Mononuclear cell (primary cell): ENCODE measurements around the gene MORN3. TPM values are rescaled to one million over a fixed set of nuclear protein-coding genes. Genes with fewer than 3 reads are reported as not detected.
A peak's percentile ranks its signal among the peaks of the same experiment; 100 is the strongest.
"Not testable (repeated sequence)": the region's sequence is repeated elsewhere in the genome, so short reads cannot be mapped to it uniquely, and the experiment has no call there.

Experiments
- H3K27me3 ChIP-seq: 2 replicates; pipeline ENCODE4 v1.6.0; 2011; ENCODE audit warnings: low read length, control low read depth; ENCODE audit not compliant: insufficient read depth
- H3K4me1 ChIP-seq: 2 replicates; pipeline ENCODE4 v1.5.1; 2011; ENCODE audit warnings: mild to moderate bottlenecking, low read length, control low read depth; ENCODE audit not compliant: insufficient read depth
- H3K4me3 ChIP-seq: 2 replicates; pipeline ENCODE4 v1.5.1; 2011; ENCODE audit warnings: mild to moderate bottlenecking, low read length, moderate library complexity
- H3K9me3 ChIP-seq: 2 replicates; pipeline ENCODE4 v1.5.1; 2011; ENCODE audit warnings: low read depth, mild to moderate bottlenecking, control low read depth, low read length
- total RNA-seq: library from RNA; depleted of rRNA; stranded (reverse); fragments of >200 nt; gene quantifications from one replicate; pipeline ENCODE4 v1.2.3, GENCODE V29; 2012

The MORN3 gene, protein sequence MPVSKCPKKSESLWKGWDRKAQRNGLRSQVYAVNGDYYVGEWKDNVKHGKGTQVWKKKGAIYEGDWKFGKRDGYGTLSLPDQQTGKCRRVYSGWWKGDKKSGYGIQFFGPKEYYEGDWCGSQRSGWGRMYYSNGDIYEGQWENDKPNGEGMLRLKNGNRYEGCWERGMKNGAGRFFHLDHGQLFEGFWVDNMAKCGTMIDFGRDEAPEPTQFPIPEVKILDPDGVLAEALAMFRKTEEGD
- 3.6 TPM for total RNA-seq

DNA sequence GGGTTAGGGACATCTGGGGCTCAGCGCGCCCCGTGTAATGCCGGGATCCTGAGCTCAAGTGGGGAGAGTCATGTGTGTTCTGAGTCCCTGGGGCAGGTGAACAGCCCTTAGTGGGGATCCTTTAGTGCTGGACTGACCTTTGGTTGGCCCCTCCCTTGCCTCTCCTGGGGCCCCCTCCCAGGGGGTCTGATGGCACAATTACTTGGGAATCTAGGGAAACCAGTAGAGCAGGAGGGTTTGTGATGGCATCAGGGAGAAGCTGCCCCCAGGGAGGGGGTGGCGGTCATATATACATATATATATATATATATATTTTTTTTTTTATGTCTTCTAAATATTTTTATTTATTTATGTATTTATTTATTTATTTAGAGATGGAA, at the start of gene MORN3:
Gene MORN3, minus strand, starts transcription at position 134 of the 380 bp plus-strand sequence. CDS start 171 bp downstream, outside the sequence.
- Histone ChIP-seq H3K4me3 (no peak within 1 kb of the TSS), H3K4me1 (peaks cover 58% of the 10 kb centered on the region), H3K9me3 (no peaks in the 10 kb centered on the region), H3K27me3 (no peaks in the 10 kb centered on the region)

DNA sequence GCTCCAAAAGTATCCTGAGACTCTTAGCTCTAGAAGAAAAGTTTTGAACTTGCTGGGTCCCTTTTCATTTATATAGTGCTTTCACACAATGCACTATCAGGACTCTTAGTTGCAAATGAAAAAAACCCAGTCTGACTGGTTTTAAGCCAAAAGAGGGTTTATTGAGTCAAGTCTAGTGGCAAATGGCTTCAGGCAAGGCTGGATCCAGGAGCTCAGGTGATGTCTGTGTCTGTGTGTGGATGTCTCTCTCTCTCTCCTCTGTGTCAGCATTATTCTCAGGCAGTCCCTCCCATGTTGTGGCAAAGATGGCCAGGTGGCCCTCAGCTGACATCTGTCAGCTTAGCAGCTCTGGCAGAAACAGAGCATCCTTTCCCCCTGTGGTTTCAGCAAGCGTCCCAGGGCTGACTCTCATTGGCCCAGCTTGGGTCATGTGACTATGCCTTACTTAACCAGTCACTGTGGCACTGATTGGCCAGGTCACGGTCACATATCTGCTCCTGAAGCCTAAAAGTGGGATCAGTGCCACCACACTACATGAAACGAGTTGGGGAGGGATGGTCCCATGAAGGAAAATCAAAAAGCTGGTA, 49.3 kb upstream of the MORN3 start:
- Histone ChIP-seq H3K9me3 (no peaks in the 10 kb centered on the region), H3K27me3 (no peaks in the 10 kb centered on the region), H3K4me1 (peaks cover under 1% of the 10 kb centered on the region), H3K4me3 (no peak overlapping the region)

DNA sequence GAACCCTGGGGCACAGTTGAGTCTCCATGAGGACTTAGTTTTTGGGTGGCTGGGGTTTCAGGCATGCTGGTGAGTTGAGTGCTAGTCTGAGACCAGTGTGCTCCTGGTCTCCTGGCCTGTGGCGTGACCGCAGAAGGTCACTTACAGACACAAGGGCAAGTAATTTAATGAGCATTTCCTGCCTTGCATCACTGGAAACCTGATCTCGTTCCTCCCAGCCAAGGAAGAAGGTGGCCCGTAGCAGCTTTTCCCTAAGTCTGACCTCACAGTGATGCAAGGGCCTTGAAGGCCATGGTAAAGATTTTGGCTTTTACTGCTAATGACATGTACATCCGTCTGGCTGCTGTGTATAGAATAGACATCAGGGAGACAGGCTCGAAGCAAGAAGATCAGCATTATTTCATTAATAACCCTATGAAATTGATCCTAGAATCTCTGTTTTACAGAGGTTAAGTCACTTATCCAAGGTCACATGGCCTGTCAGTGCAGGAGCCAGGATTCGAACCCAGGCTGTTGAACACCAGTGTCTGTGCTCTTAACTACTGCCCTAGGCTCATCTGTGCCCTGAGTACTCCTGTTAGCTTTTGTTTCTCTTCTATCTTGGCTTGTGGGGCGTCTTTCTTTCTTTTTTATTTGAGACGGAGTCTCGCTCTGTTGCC, 47.7 kb upstream of the MORN3 start:
- no peaks in the 10 kb centered on the region for H3K9me3 ChIP-seq
- no peaks in the 10 kb centered on the region for H3K27me3 ChIP-seq
- no peak overlapping the region for H3K4me3 ChIP-seq
- peaks cover 13% of the 10 kb centered on the region for H3K4me1 ChIP-seq

DNA sequence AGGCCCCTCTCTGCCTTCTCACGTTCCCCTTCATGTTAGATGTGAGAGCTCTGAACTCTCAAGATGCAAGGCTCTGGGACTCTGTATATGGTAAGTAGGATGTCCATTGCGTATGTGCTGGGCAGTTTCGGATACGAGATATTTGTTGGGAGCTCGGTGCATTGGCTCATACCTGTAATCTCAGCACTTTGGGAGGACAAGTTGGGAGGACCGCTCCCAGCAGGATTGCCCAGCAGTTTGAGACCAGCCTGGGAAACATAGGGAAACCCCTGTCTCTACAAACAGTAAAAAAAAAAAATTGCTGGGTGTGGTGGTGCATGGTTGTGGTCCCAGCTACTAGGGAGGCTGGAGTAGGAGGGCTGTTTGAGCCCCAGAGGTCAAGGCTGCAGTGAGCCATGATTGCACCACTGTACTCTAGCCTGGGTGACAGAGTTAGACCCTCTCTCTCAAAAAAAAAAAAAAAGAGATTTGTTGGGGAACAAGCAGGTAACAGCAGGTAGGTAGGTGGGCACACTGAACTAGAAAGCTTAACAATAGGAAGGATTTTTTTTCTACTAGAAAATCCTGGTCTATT, 46.5 kb upstream of the MORN3 start:
- no peaks in the 10 kb centered on the region for H3K27me3 ChIP-seq
- peaks cover 24% of the 10 kb centered on the region for H3K4me1 ChIP-seq
- no peak overlapping the region for H3K4me3 ChIP-seq
- no peaks in the 10 kb centered on the region for H3K9me3 ChIP-seq

DNA sequence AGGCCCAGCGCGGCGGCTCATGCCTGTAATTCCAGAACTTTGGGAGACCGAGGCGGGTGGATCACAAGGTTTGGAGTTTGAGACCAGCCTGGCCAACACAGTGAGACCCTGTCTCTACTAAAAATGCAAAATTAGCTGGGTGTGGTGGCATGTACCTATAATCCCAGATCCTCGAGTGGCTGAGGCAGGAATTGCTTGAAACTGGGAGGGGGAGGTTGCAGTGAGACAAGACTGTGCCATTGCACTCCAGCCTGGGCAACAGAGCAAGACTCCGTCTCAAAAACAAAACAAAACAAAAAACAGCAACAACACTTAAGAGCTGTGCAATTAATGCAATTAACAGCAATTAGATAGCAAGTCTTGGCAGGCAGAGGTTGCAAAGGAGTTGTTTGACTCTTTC, 45.6 kb upstream of the MORN3 start:
- peaks cover 24% of the 10 kb centered on the region for H3K4me1 ChIP-seq
- not testable (repeated sequence) for H3K9me3 ChIP-seq, H3K4me3 ChIP-seq, H3K27me3 ChIP-seq

DNA sequence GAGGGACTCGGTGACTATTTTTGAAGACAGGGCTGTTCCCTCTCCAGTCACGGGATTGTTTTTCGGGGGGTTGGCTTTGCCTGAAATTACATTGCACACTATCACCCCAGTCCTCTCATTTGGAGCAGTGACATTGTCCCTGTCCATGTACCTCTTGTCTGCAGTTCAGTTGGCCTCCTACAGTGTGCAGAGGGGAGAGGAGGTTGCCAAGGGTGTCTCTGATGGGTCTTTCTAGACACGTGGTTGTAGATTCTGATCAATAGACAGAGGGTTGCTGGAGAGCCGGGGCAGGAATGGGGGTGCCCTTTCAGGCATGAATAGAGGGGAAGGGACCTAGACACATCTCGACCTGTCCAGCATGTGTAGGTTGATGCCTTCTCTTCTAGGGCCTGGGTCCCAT, 44.3 kb upstream of the MORN3 start:
- no peaks in the 10 kb centered on the region for H3K27me3 ChIP-seq
- H3K4me1 ChIP-seq = peaks cover 24% of the 10 kb centered on the region
- no peaks in the 10 kb centered on the region for H3K9me3 ChIP-seq
- no peak overlapping the region for H3K4me3 ChIP-seq

DNA sequence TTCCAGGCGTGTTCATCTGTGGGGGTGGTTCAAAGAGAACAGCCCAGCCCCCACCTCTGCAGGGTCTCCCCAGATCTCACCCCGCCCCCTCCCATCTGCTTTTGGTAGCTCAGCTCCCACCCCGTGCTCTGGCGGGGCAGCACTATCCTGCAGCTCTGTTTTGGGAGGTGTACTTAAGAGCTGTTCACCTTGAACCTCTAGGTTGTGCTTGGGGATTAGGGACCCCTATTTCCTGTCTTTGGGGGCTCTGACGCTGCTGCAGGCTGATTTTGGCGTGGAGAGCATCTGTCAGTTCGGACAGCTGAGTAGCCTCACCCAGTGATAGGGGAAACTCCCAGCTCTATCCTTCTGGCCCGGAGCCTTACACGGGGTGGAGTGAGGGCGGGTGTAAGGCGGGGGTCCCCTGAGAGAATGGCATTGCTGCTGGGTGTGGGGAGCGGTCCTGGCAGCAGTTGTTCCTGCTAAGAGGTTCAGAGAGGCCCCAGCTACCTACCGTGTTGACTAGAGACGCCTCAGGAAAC, 43.9 kb upstream of the MORN3 start:
- peaks cover 24% of the 10 kb centered on the region for H3K4me1 ChIP-seq
- H3K9me3 ChIP-seq = no peaks in the 10 kb centered on the region
- H3K27me3 ChIP-seq = no peaks in the 10 kb centered on the region
- H3K4me3 ChIP-seq = peak overlapping the region; percentile 86

DNA sequence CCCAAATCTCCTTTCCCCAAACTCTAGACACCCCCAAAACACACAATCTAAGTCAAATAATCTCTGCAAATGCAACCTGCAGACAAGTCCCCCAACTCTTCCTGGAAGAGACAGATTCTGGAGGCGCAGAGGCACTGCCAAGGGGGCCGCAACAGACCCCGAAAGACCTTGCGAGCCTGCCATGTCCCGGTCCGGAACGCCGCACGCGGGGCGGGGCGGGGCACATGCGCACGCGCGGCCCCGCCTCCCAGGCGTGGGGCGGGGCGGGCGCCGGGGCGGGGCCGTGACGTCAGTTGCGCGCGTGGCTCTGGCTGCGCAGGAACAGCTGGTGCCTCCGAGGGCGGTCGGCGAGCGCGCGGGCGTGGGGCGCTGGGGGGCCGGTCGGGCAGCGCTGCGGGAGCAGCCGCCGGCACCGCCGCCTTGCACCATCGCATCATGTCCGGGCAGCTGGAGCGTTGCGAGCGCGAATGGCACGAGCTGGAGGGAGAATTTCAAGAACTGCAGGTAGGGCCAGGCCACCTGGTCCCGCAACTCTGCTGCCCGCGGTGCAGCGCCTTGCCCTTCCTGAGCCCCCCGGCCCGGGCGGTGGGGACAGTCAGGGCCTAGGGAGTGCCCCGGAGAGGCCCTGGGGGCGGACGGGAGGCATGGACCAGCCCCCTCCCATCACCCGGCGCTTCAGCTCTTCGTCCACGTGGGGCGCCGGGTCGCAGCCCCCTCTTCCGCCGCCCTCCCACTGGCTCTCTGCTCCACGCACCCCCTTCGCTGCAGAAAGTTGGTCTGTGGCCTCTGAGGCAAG, 43.2 kb upstream of the MORN3 start, which contains the start of gene TMEM120B:
Gene TMEM120B, plus strand, starts transcription at position 292 of the 796 bp plus-strand sequence. Its CDS starts 144 bp downstream, at position 436.
- H3K27me3 ChIP-seq = no peaks in the 10 kb centered on the region
- H3K4me3 ChIP-seq = peak within 1 kb of the TSS; percentile 86
- H3K9me3 ChIP-seq = no peaks in the 10 kb centered on the region
- H3K4me1 ChIP-seq = peaks cover 24% of the 10 kb centered on the region

DNA sequence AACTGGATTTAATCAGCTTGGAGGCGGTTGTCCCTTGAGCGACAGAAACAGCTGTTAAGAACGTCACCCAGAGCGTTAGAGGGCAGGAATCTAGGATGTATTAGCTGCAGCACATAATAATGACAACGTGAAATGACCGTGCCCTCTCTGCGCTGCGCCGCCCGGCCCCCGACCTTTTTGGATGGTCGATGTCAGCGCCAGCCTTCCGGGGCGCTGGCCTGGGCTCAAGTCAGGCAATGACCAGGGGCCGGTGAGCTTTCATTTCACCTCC, 42.7 kb upstream of the MORN3 start:
- Histone ChIP-seq H3K4me1 (peaks cover 24% of the 10 kb centered on the region), H3K9me3 (no peaks in the 10 kb centered on the region), H3K4me3 (peak overlapping the region; percentile 86), H3K27me3 (no peaks in the 10 kb centered on the region)

DNA sequence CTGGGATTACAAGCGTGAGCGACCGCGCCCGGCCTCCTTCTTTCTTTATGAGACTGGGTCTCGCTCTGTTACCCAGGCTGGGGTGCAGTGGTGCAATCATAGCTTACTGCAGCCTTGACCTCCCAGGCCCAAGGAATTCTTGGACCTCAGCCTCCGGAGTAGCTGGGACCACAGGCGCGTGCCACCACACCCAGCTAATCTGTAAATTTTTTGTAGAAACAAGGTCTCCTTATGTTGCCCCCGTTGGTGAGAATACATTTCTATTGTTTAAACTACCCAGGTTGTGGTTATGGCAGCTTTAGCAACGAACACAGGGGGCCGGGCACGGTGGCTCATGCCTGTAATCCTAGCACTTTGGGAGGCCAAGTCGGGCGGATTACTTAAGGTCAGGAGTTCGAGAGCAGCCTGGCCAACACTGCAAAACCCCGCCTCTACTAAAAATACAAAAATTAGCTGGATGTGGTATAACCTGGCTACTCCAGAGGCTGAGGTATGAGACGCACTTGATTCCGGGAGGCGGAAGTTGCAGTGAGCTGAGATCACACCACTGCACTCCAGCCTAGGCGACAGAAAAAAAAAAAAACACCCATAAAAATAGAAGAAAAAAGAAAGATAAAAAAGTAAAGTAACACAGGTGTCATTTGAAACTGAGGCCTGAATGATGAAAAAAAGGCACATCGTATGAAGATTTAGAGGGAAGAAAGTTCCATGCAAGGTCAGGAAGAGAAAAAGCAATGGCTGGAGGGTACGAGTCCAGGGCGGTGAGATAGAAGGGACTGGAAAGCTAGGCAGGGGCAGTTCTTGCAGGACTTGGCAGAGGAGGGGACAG, 42.1 kb upstream of the MORN3 start:
- peak overlapping the region; percentile 86 for H3K4me3 ChIP-seq
- H3K4me1 ChIP-seq = peaks cover 24% of the 10 kb centered on the region
- no peaks in the 10 kb centered on the region for H3K27me3 ChIP-seq
- H3K9me3 ChIP-seq = no peaks in the 10 kb centered on the region

DNA sequence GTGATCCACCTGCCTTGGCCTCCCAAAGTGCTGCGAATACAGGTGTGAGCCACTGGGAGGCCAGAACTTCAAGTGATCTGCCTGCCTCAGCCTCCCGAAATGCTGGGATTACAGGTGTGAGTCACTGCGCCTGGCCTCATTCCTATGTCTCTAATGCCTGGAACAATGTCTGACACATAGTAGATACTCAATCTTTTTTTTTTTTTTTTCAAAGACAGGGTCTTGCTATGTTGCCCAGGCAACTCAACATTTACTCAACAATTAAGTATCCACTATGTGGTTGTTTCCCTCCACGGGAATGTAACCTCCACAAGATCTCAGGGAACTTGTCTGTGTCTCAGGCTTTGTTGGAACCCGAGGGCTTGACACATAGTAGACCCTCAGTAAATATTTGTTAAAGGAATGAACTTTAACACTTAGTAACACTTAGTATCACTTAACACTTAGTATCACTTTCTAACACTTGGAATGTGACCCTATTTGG, 40.1 kb upstream of the MORN3 start:
- Histone ChIP-seq H3K27me3 (no peaks in the 10 kb centered on the region), H3K4me1 (peaks cover 24% of the 10 kb centered on the region), H3K9me3 (no peaks in the 10 kb centered on the region), H3K4me3 (no peak overlapping the region)

DNA sequence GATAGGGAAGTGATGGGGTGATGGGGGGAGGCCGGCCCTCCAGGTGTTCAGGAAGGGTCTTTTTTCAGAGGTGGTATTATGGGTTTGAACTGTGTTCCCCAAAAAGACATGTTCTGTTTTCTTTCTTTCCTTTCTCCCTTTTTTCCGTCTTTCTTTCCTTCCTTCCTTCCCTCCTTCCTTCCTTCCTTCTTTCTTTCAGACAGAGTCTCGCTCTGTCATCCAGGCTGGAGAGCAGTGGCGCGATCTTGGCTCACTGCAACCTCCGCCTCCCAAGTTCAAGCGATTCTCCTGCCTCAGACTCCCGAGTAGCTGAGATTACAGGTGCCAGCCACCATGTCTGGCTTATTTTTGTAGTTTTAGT, 39.6 kb upstream of the MORN3 start:
- H3K27me3 ChIP-seq, H3K9me3 ChIP-seq, H3K4me3 ChIP-seq: not testable (repeated sequence)
- H3K4me1 ChIP-seq = peaks cover 24% of the 10 kb centered on the region

DNA sequence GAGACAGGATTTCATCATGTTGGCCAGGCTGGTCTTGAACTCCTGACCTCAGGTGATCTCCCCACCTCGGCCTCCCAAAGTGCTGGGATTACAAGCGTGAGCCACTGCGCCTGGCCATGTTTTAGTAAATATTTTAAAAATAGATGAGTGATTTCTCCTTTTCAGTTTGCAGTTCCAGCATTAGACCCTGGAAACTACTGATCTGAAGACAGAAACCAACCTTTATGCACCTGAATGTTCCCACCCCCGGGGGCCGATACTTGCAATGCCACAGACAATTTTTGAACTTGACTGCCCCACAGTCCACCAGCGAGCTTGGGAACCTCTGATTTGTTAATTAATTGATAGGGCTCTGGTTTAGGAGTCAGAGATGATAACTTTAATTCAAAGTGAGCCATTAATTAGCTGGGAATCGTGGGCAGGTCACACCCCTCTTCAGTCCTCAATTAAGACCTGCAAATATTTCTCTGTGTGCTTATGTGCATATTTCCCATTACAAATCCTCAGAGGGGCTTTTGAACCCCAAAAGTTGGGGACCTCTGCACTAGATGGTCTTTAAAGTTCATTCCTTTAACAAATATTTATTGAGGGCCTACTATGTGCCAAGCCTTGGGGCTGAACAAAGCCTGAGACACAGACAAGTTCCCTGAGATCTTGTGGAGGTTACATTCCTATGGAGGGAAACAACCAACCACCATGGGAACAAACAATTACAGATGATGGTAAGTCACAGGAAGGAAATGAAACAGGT, 39.0 kb upstream of the MORN3 start:
- no peak overlapping the region for H3K4me3 ChIP-seq
- H3K4me1 ChIP-seq = peaks cover 20% of the 10 kb centered on the region
- H3K27me3 ChIP-seq = no peaks in the 10 kb centered on the region
- no peaks in the 10 kb centered on the region for H3K9me3 ChIP-seq
